GM13977 (cell line): ENCODE measurements around the gene FDXR.
A peak's percentile ranks its signal among the peaks of the same experiment; 100 is the strongest.

Experiments
- DNase-seq: peaks from one replicate; pipeline ENCODE4 v3.0.0; 2012; ENCODE audit warnings: low spot score
- CTCF ChIP-seq: IDR thresholded peaks from 2 replicates; pipeline ENCODE4 v1.5.1; 2012; ENCODE audit warnings: mild to moderate bottlenecking, control low read depth; ENCODE audit not compliant: insufficient read depth; ENCODE audit errors: extremely low read depth, missing control alignments
- in situ Hi-C: fragments of 300-500 bp; cut with MboI; formaldehyde crosslinking; loops from one replicate; pipeline ENCODE4 v1.12.0; 2022; ENCODE audit warnings: low sequenced_read_pairs, low pct_unique_long_range_greater_than_20kb, mixed read lengths, inconsistent platforms; ENCODE audit not compliant: unreplicated experiment

Gene FDXR

GRCh38 chr17:74821655-74822334 is 51.0 kb downstream of the FDXR start:
- DNase-seq = no peak
- in situ Hi-C loops = no loop called here
- no peak for TF ChIP-seq CTCF

- DNase-seq = no peak
- TF ChIP-seq CTCF = no peak
- in situ Hi-C loops = no loop called here
Measured at GRCh38 chr17:74819801-74820436, 52.9 kb downstream of the FDXR start.

- DNase-seq = no peak
- in situ Hi-C loops = no loop called here
- TF ChIP-seq CTCF = no peak
Measured at GRCh38 chr17:74818291-74818938, 54.4 kb downstream of the FDXR start.

- in situ Hi-C loops = no loop called here
- DNase-seq = no peak
- TF ChIP-seq CTCF = no peak
Measured at GRCh38 chr17:74816905-74817620, 55.7 kb downstream of the FDXR start.

GRCh38 chr17:74815550-74816370 is 57.0 kb downstream of the FDXR start:
- DNase-seq = no peak
- in situ Hi-C loops = no loop called here
- TF ChIP-seq CTCF = peak; percentile 29

GRCh38 chr17:74815067-74815466 is 57.7 kb downstream of the FDXR start:
- no peak for DNase-seq
- no peak for TF ChIP-seq CTCF
- in situ Hi-C loops = no loop called here
